ENCODE results near the gene PCDHB6.

DNA sequence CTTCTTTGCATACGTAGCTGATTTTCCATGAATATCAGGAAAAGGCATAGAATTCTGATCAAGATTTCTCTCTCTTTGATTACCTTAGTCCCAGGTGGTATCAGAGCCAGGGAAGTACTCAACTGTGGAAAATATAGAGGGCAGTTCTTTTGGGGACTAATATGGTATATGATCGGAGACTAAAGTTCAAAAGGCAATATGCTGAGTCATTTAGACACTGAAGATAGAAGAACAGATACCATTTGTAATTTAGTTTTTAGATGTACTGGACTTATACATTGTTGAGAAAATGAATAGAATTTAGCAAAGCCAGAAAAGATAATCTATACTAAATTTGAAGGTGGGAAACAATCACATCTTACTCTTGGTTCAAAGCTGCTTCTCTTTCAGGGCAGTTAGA lies 44.5 kb upstream of the PCDHB6 start:
- TF ChIP-seq, protein P1, sequence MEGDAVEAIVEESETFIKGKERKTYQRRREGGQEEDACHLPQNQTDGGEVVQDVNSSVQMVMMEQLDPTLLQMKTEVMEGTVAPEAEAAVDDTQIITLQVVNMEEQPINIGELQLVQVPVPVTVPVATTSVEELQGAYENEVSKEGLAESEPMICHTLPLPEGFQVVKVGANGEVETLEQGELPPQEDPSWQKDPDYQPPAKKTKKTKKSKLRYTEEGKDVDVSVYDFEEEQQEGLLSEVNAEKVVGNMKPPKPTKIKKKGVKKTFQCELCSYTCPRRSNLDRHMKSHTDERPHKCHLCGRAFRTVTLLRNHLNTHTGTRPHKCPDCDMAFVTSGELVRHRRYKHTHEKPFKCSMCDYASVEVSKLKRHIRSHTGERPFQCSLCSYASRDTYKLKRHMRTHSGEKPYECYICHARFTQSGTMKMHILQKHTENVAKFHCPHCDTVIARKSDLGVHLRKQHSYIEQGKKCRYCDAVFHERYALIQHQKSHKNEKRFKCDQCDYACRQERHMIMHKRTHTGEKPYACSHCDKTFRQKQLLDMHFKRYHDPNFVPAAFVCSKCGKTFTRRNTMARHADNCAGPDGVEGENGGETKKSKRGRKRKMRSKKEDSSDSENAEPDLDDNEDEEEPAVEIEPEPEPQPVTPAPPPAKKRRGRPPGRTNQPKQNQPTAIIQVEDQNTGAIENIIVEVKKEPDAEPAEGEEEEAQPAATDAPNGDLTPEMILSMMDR (conservative IDR thresholded peaks at IDR 0.05 in 1 of 2, IDR thresholded peaks at IDR 0.05 in 1 of 2; ENCODE audit: low read depth in 1 of 2, low read length in 2 of 2) = no peak
- TF ChIP-seq EZH2 (IDR thresholded peaks at IDR 0.05; ENCODE audit: low read length, missing control alignments) = no peak
